HPDE6-E6E7 (cell line): ENCODE data around the gene OR51F1.
"Not testable (repeated sequence)": the region's sequence is repeated elsewhere in the genome, so short reads cannot be mapped to it uniquely, and the experiment has no call there.

ENCODE experiments used
- DNase-seq: peaks from one replicate; pipeline ENCODE4 v3.0.0; 2011; ENCODE audit warnings: missing footprints; ENCODE audit errors: extremely low spot score

Gene OR51F1, protein sequence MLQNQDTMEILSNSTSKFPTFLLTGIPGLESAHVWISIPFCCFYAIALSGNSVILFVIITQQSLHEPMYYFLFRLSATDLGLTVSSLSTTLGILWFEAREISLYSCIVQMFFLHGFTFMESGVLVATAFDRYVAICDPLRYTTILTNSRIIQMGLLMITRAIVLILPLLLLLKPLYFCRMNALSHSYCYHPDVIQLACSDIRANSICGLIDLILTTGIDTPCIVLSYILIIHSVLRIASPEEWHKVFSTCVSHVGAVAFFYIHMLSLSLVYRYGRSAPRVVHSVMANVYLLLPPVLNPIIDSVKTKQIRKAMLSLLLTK

DNA sequence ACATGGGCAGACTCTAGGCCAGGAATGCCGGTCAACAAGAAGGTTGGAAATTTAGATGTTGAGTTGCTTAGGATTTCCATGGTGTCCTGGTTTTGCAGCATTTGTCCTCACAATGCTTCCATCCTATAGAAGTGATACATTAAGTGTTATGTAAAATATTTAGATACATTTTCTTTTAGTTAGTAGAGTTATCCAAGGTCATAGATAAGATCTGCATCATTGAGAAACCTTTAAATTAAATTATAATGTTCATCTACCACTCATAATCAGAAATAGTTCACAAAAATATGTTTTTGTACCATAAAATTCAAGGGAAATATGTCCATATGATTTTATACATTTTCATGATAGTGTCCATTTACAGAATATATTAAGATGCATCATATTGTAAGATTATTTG is at the start of gene OR51F1:
OR51F1 (minus strand) TSS at position 101 of the 400 bp plus-strand sequence; CDS start at position 101, 0 bp downstream.
- no peak for DNase-seq

DNA sequence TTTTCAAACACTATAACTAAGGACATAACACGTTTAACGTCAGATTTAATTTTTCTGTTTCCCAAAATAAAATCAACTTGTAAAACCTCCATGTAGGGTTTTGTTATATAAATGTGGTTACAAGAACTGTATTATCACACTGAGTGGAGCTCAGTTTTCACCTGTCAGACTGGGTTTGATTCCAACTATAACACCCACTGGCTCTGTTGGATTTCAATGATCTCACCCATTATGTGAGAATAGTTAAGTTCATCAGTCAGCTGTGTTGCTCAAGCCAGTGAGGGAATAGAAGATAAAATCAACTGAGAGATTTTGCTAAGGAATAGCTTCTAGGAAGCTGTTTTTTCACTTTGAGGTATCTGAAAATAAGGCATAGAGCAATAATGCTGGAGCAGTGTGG is 39.5 kb upstream of the OR51F1 start:
- DNase-seq = no peak

DNA sequence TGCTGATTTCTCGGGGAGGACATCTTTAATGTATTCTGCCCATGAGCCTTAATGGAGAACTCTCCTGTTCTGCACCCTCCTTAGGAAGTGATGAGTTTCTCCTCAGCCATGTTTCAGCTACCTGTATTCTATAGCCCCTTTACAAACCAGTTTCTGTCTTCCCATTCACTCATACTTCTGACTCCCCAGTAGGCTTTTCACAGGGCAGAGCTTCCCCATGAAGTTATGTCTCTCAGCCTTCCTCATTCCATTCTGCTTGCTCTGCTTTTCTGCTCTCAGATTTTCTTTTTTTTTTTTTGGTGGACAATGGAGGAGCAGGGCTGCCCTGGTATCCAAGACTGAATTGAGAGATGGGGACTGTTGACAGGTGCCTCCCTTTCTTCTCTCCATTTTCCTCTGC is 38.7 kb upstream of the OR51F1 start:
- DNase-seq = no peak

DNA sequence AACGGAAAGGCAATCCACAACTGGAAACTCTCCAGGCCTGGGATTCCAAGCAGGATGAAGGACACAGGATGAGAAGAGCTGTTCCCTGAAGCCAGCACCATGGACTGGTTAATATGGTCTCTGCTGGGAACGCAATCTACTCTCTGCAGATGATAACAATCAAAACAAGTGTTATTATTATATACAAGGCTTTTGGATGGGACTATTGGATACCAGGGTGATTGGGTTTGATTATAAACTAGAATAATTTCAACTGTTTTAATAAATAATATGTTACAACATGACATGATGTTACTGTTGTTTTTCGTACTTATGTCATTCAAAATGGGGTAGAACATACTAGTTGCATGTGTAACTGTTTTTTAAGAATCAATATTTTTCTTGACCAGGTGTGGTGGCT is 34.5 kb upstream of the OR51F1 start, which contains the start of gene OR52R1:
OR52R1 (minus strand) TSS at position 101 of the 400 bp plus-strand sequence; CDS start at position 101, 0 bp downstream.
- no peak for DNase-seq

DNA sequence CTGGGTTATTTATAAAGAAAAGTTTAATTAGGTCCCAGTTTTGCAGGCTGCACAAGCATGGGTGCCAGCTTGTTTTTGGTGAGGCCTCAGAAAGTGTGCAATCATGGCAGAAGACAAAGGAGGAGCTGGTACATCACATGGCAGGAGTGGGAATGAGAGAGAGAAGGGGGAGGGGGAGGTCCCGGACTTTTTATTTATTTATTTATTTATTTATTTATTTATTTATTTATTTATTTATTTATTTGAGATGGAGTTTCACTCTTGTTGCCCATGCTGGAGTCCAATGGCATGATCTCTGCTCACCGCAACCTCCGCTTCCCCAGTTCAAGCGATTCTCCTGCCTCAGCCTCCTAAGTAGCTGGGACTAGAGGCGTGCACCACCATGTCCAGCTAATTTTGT is 31.6 kb upstream of the OR51F1 start:
- DNase-seq = not testable (repeated sequence)

DNA sequence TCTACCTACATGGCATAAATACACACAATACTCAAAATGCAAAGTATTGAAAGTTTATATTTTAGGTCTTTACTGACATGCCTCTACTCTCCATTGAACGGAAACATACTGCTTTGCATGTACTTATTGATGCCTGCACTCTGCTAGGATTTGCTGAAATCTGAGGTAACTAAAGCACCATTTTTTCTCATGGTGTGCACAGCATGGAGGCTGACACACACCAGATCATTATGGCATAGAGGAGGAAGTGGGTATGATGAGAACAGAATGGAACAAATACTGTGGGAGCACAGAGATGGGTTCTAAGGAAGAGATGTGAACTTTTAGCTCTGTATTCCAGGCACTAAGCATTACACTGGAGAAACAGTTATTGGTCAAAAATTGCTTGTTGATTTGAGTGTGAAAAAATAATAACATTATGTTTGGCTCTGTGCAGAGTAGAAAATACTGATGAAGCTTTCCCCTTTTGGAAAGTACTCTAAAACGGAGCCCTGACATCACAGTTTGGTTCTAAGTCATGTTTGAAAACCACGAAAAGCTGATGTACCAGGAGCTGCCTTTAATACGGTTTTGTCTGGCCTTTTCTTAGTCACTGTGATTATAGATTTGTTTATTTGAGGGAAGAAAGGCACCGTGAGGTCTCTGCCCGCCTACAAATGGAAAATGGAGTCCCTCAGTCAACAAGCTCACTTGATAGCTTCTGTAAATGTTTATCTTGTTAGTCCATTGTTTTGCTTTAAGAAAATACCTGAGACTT is 28.9 kb upstream of the OR51F1 start:
- DNase-seq = no peak

DNA sequence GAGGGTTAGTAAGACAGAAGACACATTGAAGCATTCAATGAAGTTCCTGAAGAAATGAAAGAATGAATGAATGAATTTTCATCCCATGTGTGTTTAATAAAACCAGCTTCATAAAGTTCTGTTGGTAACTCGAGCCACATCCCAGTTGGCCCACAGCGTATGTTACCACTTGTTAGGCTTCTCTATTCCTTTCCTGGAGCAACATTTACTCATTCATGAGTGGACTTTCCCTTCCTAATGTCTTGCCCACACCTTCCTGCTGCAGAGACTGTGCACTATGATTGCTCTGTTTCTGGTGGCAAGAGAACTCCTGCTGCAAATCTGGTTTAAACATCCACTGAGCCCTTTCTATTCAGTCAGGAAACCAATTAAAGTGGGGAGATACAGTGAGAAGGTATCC is 27.5 kb upstream of the OR51F1 start:
- no peak for DNase-seq

DNA sequence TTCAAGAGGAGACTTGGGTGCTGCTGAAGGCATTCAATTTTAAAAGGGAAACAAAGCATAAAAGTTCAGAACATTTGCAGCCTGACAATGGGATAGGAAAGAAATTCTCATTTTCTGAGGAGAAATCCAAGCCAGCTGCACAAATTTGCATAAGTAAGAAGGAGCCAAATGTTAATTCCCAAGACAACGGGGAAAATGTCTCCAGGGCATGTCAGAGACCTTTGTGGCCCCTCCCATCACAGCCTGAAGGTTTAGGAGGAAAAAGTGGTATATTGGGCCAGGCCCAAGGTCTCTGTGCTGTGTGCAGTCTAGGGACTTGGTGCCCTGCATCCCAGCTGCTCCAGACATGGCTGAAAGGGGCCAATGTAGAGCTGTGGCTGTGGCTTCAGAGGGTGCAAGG is 12.7 kb upstream of the OR51F1 start:
- DNase-seq = no peak

DNA sequence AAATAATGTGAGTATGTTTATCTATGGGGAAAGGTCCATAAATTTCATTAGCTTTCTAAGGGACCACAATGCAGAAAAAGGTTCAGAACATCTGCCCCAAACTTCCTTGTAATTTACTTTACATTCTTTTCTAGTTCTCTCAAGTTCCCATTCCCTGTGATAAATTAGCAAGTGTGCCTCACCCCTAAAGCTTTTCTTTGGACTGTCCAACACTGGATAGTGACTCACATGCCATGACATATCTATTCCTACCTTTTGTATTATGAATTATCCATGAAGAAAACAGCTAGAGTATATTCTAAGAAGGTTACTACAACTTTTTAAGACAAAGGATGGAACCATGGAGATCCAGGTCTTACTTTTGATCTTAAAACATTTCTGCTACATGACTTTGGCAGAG is 1.6 kb downstream of the OR51F1 start:
- no peak for DNase-seq

DNA sequence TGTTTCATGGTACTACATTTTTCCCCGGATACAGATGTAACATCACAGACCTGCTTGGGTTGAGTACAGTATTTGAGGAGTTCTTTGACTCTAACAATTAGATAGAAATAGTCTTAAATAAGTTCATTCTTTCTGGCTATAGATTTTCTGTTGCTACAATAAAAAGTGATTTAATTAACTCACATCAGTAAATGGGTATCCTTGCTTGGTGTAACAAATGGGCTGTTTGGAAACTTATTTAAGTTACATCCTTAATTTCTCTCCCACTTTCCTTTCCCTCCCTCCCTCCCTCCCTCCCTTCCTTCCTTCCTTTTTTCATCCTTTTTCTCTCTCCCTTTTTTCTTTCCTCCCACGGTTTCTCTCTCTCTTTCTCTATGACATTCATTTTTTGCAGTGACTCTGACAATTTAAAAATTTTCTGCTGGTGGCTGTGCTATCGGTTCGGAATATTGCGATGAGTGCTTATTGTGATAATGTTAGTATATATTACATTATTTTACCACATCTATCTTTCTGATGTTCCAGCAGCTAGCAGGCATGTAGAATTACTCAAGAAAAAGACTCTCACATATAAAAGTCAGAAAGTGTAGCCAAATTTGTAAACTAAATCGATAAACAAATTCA is 3.2 kb downstream of the OR51F1 start:
- no peak for DNase-seq

DNA sequence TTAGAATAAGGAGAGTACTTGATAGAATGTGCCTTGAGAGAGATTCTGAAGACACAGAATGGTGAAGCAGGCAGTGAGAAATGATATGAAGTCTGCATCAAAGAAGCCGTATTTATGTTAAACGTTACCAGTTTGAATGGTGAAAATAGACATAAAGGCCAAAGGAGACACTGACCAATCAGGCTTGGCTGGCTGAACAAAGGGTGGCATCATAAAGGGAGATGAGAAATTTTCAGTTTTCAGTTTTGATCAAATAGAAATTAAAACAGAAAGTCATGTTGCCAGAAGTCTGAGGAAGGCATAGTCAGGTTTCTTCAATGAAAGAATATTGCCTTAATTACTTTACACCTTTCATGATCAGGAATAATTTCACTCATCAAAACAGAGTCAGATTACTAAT is 6.6 kb downstream of the OR51F1 start:
- no peak for DNase-seq

DNA sequence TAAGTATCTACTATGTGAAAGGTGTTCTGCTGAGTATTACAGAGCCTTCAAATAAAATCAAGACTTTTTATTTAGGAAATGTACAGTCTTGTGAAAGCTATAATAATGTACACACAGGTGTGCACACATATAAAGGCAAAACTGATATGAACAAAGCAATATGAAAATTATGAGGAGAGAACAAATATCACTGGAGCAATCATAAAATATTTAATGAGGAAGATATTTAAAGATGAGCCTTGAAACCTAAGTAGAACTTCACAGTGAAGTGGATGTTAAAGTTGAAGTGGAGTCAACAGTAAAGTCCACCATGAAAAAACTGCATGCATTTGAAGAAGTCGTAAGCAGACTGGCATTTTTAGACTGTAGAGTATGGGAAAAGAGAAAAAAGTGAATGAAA is 18.5 kb downstream of the OR51F1 start:
- DNase-seq = no peak

DNA sequence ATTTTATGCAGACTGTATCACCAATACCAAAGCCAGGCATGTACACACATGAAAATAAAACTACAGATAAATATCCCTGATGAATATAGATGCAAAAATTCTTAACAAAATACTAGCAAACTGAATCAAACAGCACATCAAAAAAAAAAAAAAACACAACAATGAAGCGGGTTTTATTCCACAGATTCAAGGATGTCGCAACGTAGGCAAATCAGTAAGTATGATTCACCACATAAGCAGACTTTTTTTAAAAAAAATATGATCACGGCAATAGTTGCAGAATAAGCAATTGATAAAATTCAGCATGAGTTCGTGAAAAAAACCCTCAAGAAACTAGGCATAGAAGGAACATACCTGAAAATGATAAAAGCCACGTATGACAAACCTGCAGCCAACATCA is 21.3 kb downstream of the OR51F1 start:
- no peak for DNase-seq

DNA sequence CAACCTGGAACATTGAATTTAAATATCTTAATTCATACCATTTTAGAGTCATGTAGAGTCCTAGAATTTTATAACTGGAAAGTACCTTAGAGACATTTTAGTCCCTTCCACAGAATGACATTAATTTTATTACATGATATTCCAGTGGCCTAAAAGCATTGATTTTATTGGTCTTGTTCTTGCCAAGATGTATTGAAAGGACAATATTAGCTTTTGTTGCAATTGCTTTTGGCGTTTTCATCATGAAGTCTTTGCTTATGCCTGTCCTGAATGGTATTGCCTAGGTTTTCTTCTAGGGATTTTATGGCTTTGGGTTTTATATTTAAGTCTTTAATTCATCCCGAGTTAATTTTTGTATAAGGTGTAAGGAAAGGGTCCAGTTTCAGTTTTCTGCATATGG is 29.0 kb downstream of the OR51F1 start:
- DNase-seq = no peak

DNA sequence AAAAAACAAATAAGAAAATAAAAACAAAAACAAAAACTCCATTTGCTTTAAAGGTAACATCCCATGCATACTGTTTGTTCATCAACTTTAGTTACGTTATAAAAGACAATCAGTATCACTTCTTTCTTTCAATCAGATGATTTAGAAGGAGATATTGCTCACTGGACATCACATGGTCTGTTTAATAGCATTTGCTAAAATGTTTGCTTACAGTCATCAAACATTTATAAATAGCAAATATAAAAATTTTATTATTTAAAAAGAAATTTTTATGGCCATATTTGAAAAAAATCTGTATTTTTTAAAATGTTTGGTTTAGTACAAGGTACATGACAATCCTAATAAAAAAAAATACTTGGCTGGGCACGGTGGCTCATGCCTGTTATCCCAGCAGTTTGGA is 42.6 kb downstream of the OR51F1 start:
- no peak for DNase-seq

DNA sequence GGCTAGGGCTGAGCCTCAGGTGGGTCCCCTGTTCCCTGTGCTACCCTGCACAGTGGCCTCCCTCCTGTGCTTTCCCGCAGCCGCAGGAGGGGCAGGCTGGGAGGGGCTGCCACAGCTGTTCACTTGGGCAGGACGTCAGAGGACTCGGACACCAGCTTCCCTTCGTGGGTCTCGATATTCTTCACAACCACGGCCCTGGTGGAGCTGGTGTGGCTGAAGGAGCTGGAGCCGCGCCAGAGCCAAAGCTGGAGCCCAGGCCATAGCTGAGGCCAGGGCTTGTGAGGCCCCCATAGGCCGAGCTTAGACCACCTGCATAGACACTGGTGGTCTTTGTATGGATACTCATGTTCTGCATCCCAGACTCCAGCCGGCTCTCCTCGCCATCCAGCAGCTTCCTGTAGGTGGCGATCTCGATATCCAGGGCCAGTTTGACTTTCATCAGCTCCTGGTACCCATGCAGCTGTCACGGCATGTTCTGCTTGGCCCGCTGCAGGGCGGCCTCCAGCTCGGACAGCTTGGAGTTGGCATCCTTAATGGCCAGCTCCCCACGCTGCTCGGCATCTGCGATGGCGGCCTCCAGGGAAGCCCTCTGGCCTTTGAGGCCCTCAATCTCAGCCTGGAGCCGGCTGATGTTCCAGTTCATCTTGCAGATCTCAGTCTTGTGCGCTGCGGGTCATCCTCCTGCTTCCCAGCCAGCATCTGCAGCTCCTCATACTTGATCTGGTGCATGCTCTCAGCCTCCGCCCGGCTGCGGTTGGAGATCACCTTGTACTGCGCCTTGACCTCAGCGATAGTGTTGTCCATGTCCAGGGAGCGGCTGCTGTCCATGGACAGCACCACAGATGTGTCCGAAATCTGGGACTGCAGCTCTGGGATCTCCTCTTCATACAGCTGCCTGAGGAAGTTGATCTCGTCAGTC is 46.9 kb downstream of the OR51F1 start:
- not testable (repeated sequence) for DNase-seq
